Gastroesophageal sphincter (tissue), 3 donors: ENCODE data around the gene SUDS3.

Source experiments
- CTCF ChIP-seq, 4 experiments: fragments of 200-600 bp in 2 of 4; fragments of 450-650 bp in 2 of 4; sonication (generic) in 1 of 4; IDR thresholded peaks; one replicate each; pipeline ENCODE4 v1.5.1; 2017 to 2019; ENCODE audit warnings: antibody characterized with exemption in 4 of 4, mild to moderate bottlenecking in 2 of 4, moderate library complexity in 2 of 4
- EP300 ChIP-seq: sonication (generic); formaldehyde crosslinking; IDR thresholded peaks from one replicate; pipeline ENCODE4 v1.6.1; 2017; ENCODE audit warnings: antibody characterized with exemption, mild to moderate bottlenecking
- POLR2A ChIP-seq, 2 donors: fragments of 450-650 bp; IDR thresholded peaks; one replicate each; pipeline ENCODE4 v1.6.1; 2017; ENCODE audit warnings: antibody characterized with exemption in 2 of 2, mild to moderate bottlenecking in 2 of 2, moderate library complexity in 1 of 2

- no peak for TF ChIP-seq EP300
- TF ChIP-seq CTCF (IDR thresholded peaks at IDR 0.05), result no peak
- no peak for TF ChIP-seq POLR2A (IDR thresholded peaks at IDR 0.05)
These were observed 62.7 kb downstream of the SUDS3 start for GRCh38 chr12:118439068-118439467.
